ENCODE results near the gene OR10A5.
"Not testable (repeated sequence)": the region's sequence is repeated elsewhere in the genome, so short reads cannot be mapped to it uniquely, and the experiment has no call there.

The OR10A5 gene

GRCh38 chr11:6876914-6877313 is 31.4 kb downstream of the OR10A5 start:
- no peak for DNase-seq

GRCh38 chr11:6882751-6883150 is 37.3 kb downstream of the OR10A5 start:
- no peak for DNase-seq

- not testable (repeated sequence) for DNase-seq
Observed at GRCh38 chr11:6887711-6888110, 42.2 kb downstream of the OR10A5 start.

DNA sequence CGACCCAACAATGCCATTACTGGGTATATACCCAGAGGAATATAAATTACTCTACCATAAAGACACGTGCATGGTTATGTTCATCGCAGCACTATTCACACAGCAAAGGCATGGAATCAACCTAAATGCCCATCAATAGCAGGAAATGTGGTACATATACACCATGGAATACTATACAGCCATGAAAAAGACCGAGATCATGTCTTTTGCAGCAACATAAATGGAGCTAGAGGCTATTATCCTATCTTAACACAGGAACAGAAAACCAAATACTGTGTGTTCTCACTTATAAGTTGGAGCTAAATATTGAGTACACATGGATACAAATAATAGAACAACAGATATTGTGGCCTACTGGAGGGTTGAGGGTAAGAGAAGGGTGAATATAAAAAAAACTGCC is 43.3 kb downstream of the OR10A5 start:
- no peak for DNase-seq

GRCh38 chr11:6889835-6890234 is 44.4 kb downstream of the OR10A5 start:
- DNase-seq, result no peak

DNA sequence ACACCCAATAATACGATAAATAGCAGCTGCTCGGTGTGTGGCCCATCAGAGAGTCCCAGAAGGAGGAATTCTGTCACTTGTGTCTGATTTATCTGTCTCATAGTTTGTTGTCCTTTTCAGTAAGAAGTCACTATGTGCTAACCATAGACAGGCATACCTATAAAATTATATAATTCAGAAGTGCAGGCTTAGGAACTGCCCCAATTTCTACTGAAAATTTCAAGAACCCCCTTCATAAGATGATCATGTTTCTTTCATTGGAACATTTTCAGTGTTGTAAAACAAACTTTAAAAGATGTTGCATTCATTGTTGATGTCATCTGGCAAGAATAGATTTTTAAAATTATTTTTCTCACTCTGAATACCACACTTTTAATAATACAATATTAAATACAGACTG is 46.9 kb downstream of the OR10A5 start, which contains the start of gene OR2D2:
OR2D2 (minus strand) TSS at position 101 of the 400 bp plus-strand sequence; CDS start at position 101, 0 bp downstream.
- DNase-seq, result no peak

GRCh38 chr11:6894097-6894496 is 48.6 kb downstream of the OR10A5 start:
- no peak for DNase-seq

DNA sequence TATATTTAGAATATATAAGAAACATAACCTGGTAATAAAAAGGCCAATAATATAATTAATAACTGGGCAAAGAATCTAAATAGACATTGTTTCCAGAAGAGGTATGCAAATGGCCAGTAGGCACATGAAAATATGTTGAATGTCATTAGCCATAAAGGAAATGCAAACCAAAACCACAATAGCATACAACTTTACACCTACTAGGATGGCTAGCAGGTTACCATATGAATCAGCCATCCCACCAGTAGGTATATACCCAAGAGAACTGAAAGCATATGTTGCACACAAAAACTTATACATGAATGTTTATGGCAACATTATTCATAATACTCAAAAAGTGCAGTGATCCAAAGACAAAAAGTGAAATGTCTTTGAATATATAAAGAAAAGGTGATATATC is 49.5 kb downstream of the OR10A5 start:
- DNase-seq, result no peak

Measured in activated CD4-positive, alpha-beta T cell treated with anti-CD3 and anti-CD28 coated beads, Interleukin-2, amount 50 U/mL, for 1 hour (primary cell).